GM19463 (cell line): ENCODE measurements around the gene ANAPC7.
"Not testable (repeated sequence)": the region's sequence is repeated elsewhere in the genome, so short reads cannot be mapped to it uniquely, and the experiment has no call there.

Experiments used
- ATAC-seq: cut with Tn5 transposase; IDR thresholded peaks from one replicate; pipeline ENCODE4 v1.9.1; 2021; ENCODE audit warnings: mild to moderate bottlenecking, moderate library complexity; ENCODE audit not compliant: unreplicated experiment

The ANAPC7 gene

GRCh38 chr12:110378131-110378790 is 25.2 kb downstream of the ANAPC7 start:
- ATAC-seq, result not testable (repeated sequence)

DNA sequence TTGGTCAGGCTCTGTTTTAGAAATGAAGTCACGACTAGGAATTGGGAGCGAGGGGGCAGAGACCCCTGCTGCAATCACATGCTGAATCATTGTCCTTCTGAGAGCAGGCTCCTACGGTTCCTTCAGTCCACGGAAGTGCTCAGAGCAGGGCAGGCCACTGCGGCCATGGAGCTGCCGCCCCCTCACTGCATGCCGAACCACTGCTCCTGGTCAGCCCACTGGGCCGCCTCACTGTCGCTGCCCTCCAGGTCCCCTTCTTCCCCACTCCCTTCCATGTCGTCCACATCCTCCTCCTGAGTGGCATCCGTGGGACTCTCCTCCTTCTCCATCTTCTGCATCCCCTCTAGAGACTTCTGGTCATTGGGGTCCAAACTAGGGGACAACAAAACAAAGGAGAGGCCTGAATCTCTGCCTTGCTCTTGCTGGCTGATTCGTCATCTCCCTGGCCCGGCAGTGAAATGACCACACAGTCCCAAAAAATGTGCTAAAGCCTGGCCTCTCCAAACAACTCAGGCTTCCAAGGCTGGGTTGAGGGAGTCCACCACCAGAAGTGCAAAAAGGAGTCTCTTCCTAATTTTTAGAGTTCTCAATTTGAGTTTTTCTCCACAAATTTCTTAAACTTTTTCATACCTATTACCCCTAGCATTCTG is 29.4 kb downstream of the ANAPC7 start:
- ATAC-seq, result no peak

DNA sequence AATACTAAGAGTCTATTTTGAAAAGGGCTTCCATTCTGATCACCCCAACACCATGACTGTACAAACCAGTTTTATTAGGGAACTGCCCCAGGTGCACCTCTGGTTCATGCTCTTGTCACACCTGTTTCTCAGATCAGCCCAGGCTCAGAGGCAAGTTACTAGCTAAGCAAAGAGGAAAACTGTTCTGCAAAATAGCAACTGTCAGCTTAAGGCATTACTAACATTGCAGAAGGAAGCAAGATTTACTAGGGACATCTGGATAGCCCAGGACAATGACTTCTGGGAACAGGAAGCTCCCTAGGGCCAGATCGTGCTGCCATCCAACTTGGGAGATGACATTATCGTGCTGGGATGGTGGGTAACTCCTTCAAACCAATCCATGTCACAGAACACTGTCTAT is 30.1 kb downstream of the ANAPC7 start:
- no peak for ATAC-seq

- no peak for ATAC-seq
Observed at GRCh38 chr12:110373025-110373424, 30.5 kb downstream of the ANAPC7 start.

DNA sequence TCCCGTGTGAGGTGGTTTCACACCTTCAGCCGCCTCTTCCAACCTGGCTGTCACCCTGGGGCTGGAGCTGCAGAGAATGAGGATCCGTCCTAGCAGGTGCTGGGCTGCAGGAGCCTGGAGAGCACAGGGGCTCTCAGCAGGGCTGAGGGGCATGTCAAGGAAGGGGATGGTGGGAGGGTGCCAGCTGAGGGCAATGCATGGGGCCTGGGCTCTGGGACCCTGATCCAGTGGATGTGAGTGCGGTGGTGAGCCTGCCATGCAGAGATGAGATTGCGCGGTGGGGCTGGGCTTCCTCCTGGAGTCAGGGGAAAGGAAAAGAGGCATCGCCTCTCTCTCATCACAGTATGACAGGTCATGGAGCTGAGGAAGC is 31.5 kb downstream of the ANAPC7 start:
- no peak for ATAC-seq

GRCh38 chr12:110371408-110372055 is 32.0 kb downstream of the ANAPC7 start:
- peak; percentile 86 for ATAC-seq

DNA sequence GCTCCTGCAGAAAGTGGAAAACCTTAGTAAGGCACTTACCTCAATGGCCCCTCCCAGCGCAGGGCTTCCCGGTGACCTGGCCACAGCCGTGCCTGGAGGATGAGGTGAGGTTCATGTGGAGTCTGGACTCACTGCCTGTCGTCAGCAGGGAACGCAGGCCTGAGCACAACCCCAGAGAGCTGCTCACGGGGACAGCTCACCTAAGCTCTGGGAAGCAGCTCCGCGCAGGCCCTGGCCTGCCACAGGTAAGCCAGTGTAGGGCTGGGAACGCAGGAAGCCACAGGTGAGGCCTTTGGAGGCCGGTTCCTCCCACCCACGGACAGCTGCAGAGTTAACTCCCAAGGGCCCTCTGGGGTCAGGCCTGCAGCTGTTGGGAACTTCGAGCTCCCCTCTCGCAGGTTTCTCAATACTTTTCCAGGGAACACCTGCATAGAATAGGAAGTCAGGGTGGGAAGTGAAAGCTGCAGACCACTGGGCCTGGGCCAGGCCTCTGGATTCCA is 32.7 kb downstream of the ANAPC7 start:
- ATAC-seq, result no peak

DNA sequence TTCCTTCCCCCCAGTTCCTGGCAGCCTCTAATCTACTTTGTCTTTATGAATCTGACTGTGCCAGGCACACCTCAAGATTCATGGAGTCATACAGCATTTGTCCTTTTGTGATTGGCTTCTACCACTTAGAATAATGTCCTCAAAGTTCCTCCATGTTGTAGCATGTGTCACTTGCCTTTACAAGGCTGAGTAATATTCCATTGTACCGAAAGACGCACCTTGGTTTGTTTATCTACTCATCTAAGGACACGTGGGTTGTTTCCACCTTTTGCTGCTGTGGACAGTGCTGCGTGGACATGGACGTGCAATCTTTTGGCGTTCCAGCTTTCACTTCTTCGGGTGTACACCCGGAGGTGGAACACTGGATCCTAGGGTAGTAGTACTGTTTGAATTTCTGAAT is 33.5 kb downstream of the ANAPC7 start:
- ATAC-seq, result no peak

DNA sequence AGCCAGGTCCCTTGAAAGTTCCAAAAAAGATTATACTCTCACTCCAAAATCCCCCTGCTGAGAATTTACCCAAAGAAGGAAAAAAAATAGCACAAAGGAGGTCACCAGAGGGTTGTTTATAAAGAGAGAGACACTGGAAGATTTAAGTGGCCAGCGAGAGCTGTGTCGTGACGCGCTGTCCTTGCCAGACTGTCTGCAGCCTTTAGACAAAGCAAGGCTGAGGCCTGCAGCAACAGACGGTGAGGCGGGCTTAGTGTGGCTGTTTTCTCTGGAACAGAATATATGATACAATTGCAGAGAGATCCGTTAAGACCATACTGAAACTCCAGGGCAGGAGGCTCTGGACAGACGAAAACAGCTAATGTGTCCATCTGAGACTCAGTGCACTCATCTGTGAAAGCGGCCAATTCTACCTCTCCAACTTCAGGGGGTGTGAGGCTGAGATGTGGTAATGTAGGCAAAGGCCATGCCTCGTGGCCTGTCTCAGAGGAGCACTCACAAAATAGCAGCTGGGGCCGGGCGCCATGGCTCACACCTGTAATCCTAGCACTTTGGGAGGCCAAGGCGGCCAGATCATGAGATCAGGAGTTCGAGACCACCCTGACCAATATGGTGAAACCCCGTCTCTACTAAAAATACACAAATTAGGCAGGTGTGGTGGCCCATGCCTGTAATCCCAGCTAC is 36.2 kb downstream of the ANAPC7 start:
- no peak for ATAC-seq

DNA sequence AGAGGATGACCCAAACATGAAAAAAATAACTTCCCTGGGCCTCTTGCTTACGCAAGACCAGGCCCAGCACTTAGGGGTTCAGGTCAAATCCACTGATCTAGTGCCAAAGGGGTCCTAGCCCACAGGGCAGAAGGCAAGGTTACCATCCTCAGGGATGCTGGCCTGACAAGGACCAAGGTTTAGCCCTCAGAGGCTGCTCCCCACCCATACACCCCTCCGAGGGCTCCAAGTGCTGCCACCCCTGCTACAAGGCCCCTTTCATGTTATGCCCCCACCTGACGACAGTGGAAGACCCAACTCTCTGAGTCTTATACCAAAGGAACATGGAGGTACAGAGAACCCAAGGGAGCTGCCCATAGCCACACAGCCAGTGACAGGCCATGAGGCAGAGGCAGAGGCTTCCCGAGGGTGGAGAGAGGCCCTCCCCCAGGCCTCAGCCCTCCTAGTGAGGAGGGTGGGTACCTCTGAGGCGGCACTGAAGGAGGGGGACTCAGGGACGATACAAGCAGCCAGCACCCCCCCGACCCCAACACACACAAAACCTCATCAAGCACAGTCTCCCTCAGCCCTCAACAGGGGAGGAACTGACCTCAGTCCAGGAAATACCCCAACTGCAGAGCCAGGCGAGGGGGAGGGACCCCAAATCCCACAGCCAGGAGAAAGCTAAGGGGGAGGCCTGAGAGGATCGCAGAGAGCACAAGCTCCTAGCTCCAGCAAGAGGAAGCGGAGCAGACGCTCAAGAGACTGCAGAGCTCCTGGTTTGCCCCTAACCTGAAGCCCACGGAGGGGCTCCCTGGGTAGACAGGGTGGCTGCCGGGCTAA is 37.0 kb downstream of the ANAPC7 start:
- ATAC-seq, result no peak

GRCh38 chr12:110365489-110366320 is 37.8 kb downstream of the ANAPC7 start:
- ATAC-seq, result no peak

DNA sequence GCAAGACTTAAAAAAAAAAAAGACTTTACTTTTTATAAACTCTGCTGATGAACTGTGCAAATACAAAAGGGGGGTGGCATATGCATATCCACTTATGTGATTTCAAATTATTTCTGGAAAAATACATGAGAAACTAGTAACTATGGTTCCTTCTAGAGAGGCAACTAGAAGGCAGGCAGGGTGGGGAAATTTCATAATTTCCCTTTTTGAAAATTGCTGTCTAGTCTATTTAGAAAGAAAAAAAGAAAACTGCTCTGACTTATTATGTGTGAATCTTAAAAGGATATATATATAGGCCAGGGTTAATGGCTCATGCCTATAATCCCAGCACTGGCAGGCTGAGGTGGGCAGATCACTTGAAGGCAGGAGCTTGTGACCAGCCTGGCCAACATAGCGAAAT is 42.3 kb downstream of the ANAPC7 start:
- ATAC-seq, result no peak

DNA sequence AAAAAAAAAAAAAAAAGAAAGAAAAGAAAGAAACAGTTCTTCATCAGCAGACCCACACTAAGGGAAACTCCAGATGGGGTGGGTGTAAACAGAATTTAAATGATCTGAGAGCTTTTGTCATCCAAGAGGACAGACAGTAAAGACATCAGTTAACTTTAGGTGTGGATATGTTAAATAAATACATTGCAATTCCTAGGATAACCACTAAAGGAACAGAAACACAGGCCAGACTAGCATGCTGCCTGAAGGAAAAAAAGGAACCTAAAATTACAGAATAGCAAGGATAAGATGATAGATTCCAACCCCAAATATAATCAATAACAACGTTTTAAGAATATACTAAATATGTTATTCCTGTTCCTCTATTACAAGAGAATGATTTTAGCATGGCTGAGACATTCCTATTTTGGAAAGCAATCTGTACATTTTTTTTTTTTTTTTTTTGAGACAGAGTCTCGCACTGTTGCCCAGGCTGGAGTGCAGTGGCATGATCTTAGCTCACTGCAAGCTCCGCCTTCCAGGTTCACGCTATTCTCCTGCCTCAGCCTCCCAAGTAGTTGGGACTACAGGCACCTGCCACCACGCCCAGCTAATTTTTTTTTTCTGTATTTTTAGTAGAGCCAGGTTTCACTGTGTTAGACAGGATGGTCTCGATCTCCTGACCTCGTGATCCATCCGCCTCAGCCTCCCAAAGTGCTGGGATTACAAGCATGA is 45.0 kb downstream of the ANAPC7 start:
- not testable (repeated sequence) for ATAC-seq

- ATAC-seq, result no peak
Observed at GRCh38 chr12:110355073-110355472, 48.4 kb downstream of the ANAPC7 start.

- no peak for ATAC-seq
Observed at GRCh38 chr12:110354172-110354780, 49.2 kb downstream of the ANAPC7 start.

GRCh38 chr12:110353211-110353965 is 50.1 kb downstream of the ANAPC7 start:
- ATAC-seq, result no peak

GRCh38 chr12:110352401-110352800 is 51.1 kb downstream of the ANAPC7 start:
- no peak for ATAC-seq

DNA sequence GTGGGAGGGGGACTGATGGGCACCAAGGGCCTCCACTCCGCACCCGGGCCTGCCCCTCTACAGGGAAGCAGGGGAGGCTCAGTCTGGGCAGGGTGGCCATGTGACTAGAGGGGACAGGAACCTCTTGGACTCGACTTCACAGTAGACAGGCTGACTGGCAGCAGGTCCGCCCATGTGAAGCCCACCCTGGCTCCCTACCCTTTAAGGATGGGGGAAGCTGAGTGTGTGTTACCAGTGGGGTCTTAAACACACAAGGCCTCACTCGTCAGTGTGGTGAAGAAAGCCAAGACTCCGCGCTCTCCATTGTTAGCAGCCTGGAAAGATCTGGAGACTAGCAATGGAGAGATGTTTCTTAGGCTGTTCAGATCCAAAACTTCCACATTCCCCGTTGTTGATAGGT is 52.4 kb downstream of the ANAPC7 start:
- ATAC-seq, result no peak
